ENCODE results near the gene SF3B2.

DNA sequence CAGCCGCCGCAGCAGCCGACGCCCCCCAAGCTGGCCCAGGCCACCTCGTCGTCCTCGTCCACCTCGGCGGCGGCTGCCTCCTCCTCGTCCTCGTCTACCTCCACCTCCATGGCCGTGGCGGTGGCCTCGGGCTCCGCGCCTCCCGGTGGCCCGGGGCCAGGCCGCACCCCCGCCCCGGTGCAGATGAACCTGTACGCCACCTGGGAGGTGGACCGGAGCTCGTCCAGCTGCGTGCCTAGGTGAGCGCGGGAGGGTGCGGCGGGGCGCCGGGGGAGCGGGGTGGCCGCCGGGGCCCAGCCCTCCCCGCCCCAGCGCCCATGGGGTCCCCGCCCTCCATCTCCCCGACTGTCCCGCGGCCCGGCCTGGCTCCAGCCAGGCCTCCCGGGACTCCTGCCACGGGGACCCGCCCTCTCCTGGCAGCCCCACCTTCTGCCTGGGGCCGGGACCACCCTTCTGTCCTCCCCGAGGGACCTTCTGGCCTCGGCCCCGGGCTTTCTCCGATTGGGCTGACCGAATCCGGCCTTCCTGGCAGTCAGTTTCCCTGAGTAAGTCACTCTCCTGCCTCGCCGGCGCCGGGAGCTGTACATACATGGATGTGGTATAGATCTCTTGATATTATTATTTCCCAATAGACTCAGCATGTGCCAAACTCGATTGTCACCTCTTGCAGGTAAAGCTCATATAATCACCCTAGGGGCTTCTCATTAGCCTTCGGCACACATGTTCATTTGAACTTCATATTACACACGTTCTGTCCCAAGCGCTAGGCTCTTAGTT, 18.6 kb downstream of the SF3B2 start:
- TF ChIP-seq, protein P1, sequence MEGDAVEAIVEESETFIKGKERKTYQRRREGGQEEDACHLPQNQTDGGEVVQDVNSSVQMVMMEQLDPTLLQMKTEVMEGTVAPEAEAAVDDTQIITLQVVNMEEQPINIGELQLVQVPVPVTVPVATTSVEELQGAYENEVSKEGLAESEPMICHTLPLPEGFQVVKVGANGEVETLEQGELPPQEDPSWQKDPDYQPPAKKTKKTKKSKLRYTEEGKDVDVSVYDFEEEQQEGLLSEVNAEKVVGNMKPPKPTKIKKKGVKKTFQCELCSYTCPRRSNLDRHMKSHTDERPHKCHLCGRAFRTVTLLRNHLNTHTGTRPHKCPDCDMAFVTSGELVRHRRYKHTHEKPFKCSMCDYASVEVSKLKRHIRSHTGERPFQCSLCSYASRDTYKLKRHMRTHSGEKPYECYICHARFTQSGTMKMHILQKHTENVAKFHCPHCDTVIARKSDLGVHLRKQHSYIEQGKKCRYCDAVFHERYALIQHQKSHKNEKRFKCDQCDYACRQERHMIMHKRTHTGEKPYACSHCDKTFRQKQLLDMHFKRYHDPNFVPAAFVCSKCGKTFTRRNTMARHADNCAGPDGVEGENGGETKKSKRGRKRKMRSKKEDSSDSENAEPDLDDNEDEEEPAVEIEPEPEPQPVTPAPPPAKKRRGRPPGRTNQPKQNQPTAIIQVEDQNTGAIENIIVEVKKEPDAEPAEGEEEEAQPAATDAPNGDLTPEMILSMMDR (IDR thresholded peaks at IDR 0.05) = no peak
- no peak for TF ChIP-seq POLR2A (IDR thresholded peaks at IDR 0.05)
